WTC11 (cell line): ENCODE measurements around the gene LRP11. TPM values are rescaled to one million over a fixed set of nuclear protein-coding genes. Genes with fewer than 3 reads are reported as not detected.

Experiments
- ATAC-seq: fragments of 200-7000 bp; cut with Tn5 transposase; 2 replicates; pipeline ENCODE4 v1.10.0; 2021; ENCODE audit warnings: mild to moderate bottlenecking, moderate library complexity
- CTCF ChIA-PET: fragments of 300-600 bp; sonication (Branson Sonifier 250); formaldehyde crosslinking; loops from one replicate; lab custom pipeline; 2021; ENCODE audit warnings: antibody characterized with exemption; lab: Charles Lee
- POLR2A ChIA-PET: fragments of 350-600 bp; sonication (Branson Sonifier 250); formaldehyde crosslinking; loops from one replicate; lab custom pipeline; 2021; ENCODE audit warnings: antibody characterized with exemption; lab: Charles Lee
- DNase-seq: peaks from one replicate; pipeline ENCODE4 v3.0.0; 2021; ENCODE audit warnings: low spot score
- H3K27ac Mint-ChIP-seq: 2 replicates; pipeline ENCODE4 v1.8.0; 2021; ENCODE audit warnings: mixed read lengths
- H3K27me3 Mint-ChIP-seq: 2 replicates; pipeline ENCODE4 v1.8.0; 2021; ENCODE audit warnings: low read depth, mild to moderate bottlenecking, moderate library complexity, mixed read lengths
- H3K36me3 Mint-ChIP-seq: 2 replicates; pipeline ENCODE4 v1.8.0; 2021; ENCODE audit warnings: mixed read lengths
- H3K4me1 Mint-ChIP-seq: 2 replicates; pipeline ENCODE4 v1.8.0; 2022; ENCODE audit warnings: mixed read lengths
- H3K4me3 Mint-ChIP-seq: 2 replicates; pipeline ENCODE4 v1.8.0; 2021; ENCODE audit warnings: mild to moderate bottlenecking, moderate library complexity, mixed read lengths
- H3K9me3 Mint-ChIP-seq: 2 replicates; pipeline ENCODE4 v1.8.0; 2021; ENCODE audit warnings: mixed read lengths
- ELF4 ChIP-seq: sonication (generic); formaldehyde crosslinking; IDR thresholded peaks from 2 replicates; pipeline ENCODE4 v1.8.1; 2022; ENCODE audit warnings: low read depth, mild to moderate bottlenecking, moderate library complexity, missing genetic modification reagents
- ESRRA ChIP-seq: sonication (generic); formaldehyde crosslinking; IDR thresholded peaks from 2 replicates; pipeline ENCODE4 v1.8.1; 2022; ENCODE audit warnings: mild to moderate bottlenecking, missing genetic modification reagents, borderline replicate concordance
- FOXJ3 ChIP-seq: sonication (generic); formaldehyde crosslinking; IDR thresholded peaks from 2 replicates; pipeline ENCODE4 v1.9.0; 2021; ENCODE audit warnings: missing genetic modification reagents, mild to moderate bottlenecking, borderline replicate concordance
- IRF2 ChIP-seq: sonication (generic); formaldehyde crosslinking; IDR thresholded peaks from 2 replicates; pipeline ENCODE4 v1.8.0; 2022; ENCODE audit warnings: low read depth, missing genetic modification reagents, borderline replicate concordance
- OVOL2 ChIP-seq: fragments of 250-450 bp; sonication (Bioruptor Pico); IDR thresholded peaks from 2 replicates; pipeline ENCODE4 v1.9.0; 2021; ENCODE audit warnings: mild to moderate bottlenecking, borderline replicate concordance
- SMAD3 ChIP-seq: sonication (generic); formaldehyde crosslinking; IDR thresholded peaks from 2 replicates; pipeline ENCODE4 v1.8.0; 2022; ENCODE audit warnings: missing genetic modification reagents, mild to moderate bottlenecking, borderline replicate concordance
- SOX15 ChIP-seq: fragments of 250-450 bp; sonication (Bioruptor Pico); IDR thresholded peaks from 2 replicates; pipeline ENCODE4 v1.9.0; 2021; ENCODE audit warnings: mild to moderate bottlenecking
- TCF7 ChIP-seq: sonication (generic); formaldehyde crosslinking; IDR thresholded peaks from 2 replicates; pipeline ENCODE4 v1.8.0; 2022; ENCODE audit warnings: mild to moderate bottlenecking, low read depth, missing genetic modification reagents, moderate library complexity
- TEAD4 ChIP-seq: sonication (generic); formaldehyde crosslinking; IDR thresholded peaks from 2 replicates; pipeline ENCODE4 v1.8.0; 2022; ENCODE audit warnings: mild to moderate bottlenecking, missing genetic modification reagents
- ZBTB21 ChIP-seq: sonication (generic); formaldehyde crosslinking; IDR thresholded peaks from 2 replicates; pipeline ENCODE4 v1.8.1; 2023; ENCODE audit warnings: mild to moderate bottlenecking, missing genetic modification reagents, borderline replicate concordance
- ZNF317 ChIP-seq: sonication (generic); formaldehyde crosslinking; IDR thresholded peaks from 2 replicates; pipeline ENCODE4 v1.8.1; 2023; ENCODE audit warnings: low read depth, mild to moderate bottlenecking, moderate library complexity, missing genetic modification reagents, borderline replicate concordance
- ZNF396 ChIP-seq: fragments of 250-450 bp; sonication (Bioruptor Pico); IDR thresholded peaks from 2 replicates; pipeline ENCODE4 v1.8.0; 2021; ENCODE audit warnings: mild to moderate bottlenecking, moderate library complexity, borderline replicate concordance
- total RNA-seq: library from RNA; stranded (reverse); gene quantifications from 3 replicates; pipeline ENCODE4 v1.2.3, GENCODE V29; 2021
- TF ChIP-seq, protein P1 (sequence below): fragments of 250-450 bp; sonication (Bioruptor Pico); conservative IDR thresholded peaks from 2 replicates; pipeline ENCODE4 v1.9.0; 2021; ENCODE audit warnings: mild to moderate bottlenecking
- TF ChIP-seq, protein P2 (sequence below): sonication (generic); formaldehyde crosslinking; IDR thresholded peaks from 2 replicates; pipeline ENCODE4 v1.8.0; 2022; ENCODE audit warnings: missing genetic modification reagents
- TF ChIP-seq, protein P3 (sequence below): sonication (generic); formaldehyde crosslinking; IDR thresholded peaks from 2 replicates; pipeline ENCODE4 v1.8.1; 2023; ENCODE audit warnings: mild to moderate bottlenecking, missing genetic modification reagents, borderline replicate concordance
- TF ChIP-seq, protein P4 (sequence below): fragments of 250-450 bp; sonication (Bioruptor Pico); IDR thresholded peaks from 2 replicates; pipeline ENCODE4 v1.9.0; 2021; ENCODE audit warnings: mild to moderate bottlenecking
- TF ChIP-seq, protein P5 (sequence below): sonication (generic); formaldehyde crosslinking; IDR thresholded peaks from 2 replicates; pipeline ENCODE4 v1.8.1; 2022; ENCODE audit warnings: missing genetic modification reagents, borderline replicate concordance
- TF ChIP-seq, protein P6 (sequence below): sonication (generic); formaldehyde crosslinking; conservative IDR thresholded peaks from 2 replicates; pipeline ENCODE4 v1.8.1; 2022; ENCODE audit warnings: mild to moderate bottlenecking, missing genetic modification reagents
- TF ChIP-seq, protein P7 (sequence below): sonication (generic); formaldehyde crosslinking; IDR thresholded peaks from 2 replicates; pipeline ENCODE4 v1.8.1; 2023; ENCODE audit warnings: mild to moderate bottlenecking, missing genetic modification reagents, moderate library complexity

LRP11 gene
- total RNA-seq, 1 experiment from 2014 or later: 19.8 TPM

DNA sequence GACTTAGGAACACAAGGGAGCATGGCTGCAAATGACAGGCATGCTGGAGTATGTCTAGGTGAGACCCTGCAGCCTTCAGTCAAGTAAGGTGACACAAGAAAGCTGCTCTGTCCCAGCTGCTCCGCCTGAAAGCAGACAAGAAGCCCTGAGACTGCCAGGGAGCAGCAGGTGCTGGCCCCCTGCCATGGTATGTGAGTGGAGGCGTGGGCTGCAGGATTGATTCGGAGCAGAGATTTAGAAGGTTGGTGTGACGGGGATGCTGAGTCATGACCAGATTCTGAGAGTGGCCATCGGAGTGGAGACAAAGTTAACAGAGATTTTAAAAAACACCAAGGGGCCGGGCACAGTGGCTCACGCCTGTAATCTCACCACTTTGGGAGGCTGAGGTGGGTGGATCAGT lies 17.8 kb downstream of the LRP11 start:
- POLR2A ChIA-PET: no interaction called here
- no peak overlapping the region for H3K27ac Mint-ChIP-seq
- H3K4me3 Mint-ChIP-seq: no peak overlapping the region
- DNase-seq (no peak), ATAC-seq (no peak)
- CTCF ChIA-PET: interaction anchor here (0.7 kb wide), 1 partner anchor 10 kb away, joined by 3 read pairs; no protein-coding TSS in a partner anchor
- no peaks in the 10 kb centered on the region for H3K36me3 Mint-ChIP-seq
- no peaks in the 10 kb centered on the region for H3K4me1 Mint-ChIP-seq
- H3K9me3 Mint-ChIP-seq: no peaks in the 10 kb centered on the region
- TF ChIP-seq TEAD4 (CRISPR knock-in tag) (no peak), TCF7 (CRISPR knock-in tag) (no peak)
- no peaks in the 10 kb centered on the region for H3K27me3 Mint-ChIP-seq

DNA sequence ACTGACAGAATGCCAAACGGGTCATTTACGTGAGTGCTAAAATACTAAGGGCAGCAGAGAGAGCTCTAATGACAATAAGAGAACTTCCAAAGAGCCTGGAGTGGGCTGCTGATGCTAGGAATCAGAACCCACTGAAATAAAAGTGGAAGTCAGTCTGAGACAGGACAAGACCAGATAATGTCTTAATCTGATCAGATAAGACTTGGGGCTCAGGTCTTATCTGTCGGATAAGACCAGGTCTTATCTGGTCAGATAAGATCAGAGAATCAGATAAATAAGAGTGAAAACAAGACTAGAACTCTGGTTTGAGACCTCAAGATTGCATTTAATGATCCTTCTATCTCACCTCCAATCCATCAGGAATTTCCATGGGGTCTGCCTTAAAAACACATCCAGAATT lies 18.6 kb downstream of the LRP11 start:
- TF ChIP-seq, protein P1, sequence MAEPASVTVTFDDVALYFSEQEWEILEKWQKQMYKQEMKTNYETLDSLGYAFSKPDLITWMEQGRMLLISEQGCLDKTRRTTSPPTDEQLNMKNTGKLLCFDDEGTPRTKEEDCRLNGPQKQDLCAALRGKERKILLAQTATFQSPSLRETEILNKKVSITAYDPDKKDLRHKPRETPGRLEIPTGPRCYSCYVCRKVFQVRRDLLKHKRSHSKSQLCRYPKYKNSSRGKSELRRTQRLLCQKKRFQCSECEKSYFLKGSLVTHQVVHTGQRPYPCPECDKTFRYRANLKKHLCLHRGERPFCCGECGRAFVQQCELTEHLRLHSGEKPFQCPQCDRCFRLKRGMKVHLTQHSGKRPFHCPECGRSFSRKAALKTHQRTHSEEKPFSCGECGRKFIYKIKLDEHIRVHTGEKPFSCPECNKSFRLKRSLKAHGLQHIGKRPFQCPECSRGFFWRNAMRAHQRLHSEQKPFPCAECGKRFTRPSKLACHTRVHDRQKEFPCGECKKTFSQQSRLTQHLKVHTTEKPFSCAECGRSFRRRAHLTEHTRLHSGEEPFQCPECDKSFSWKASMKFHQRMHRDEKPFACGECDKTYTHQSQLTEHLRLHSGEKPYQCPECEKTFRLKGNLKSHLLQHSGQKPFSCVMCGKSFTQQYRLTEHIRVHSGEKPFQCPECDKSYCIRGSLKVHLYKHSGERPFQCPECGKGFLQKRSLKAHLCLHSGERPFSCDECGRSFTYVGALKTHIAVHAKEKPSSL: no peak
- TF ChIP-seq SMAD3 (CRISPR knock-in tag) (no peak), ZBTB21 (CRISPR knock-in tag) (no peak), ELF4 (CRISPR knock-in tag) (no peak), SOX15 (CRISPR knock-in tag) (no peak), ZNF396 (CRISPR knock-in tag) (no peak), OVOL2 (no peak), FOXJ3 (CRISPR knock-in tag) (no peak), IRF2 (CRISPR knock-in tag) (no peak), ESRRA (no peak), ZNF317 (CRISPR knock-in tag) (no peak)
- TF ChIP-seq, protein P2, sequence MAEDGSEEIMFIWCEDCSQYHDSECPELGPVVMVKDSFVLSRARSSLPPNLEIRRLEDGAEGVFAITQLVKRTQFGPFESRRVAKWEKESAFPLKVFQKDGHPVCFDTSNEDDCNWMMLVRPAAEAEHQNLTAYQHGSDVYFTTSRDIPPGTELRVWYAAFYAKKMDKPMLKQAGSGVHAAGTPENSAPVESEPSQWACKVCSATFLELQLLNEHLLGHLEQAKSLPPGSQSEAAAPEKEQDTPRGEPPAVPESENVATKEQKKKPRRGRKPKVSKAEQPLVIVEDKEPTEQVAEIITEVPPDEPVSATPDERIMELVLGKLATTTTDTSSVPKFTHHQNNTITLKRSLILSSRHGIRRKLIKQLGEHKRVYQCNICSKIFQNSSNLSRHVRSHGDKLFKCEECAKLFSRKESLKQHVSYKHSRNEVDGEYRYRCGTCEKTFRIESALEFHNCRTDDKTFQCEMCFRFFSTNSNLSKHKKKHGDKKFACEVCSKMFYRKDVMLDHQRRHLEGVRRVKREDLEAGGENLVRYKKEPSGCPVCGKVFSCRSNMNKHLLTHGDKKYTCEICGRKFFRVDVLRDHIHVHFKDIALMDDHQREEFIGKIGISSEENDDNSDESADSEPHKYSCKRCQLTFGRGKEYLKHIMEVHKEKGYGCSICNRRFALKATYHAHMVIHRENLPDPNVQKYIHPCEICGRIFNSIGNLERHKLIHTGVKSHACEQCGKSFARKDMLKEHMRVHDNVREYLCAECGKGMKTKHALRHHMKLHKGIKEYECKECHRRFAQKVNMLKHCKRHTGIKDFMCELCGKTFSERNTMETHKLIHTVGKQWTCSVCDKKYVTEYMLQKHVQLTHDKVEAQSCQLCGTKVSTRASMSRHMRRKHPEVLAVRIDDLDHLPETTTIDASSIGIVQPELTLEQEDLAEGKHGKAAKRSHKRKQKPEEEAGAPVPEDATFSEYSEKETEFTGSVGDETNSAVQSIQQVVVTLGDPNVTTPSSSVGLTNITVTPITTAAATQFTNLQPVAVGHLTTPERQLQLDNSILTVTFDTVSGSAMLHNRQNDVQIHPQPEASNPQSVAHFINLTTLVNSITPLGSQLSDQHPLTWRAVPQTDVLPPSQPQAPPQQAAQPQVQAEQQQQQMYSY: no peak
- TF ChIP-seq, protein P3, sequence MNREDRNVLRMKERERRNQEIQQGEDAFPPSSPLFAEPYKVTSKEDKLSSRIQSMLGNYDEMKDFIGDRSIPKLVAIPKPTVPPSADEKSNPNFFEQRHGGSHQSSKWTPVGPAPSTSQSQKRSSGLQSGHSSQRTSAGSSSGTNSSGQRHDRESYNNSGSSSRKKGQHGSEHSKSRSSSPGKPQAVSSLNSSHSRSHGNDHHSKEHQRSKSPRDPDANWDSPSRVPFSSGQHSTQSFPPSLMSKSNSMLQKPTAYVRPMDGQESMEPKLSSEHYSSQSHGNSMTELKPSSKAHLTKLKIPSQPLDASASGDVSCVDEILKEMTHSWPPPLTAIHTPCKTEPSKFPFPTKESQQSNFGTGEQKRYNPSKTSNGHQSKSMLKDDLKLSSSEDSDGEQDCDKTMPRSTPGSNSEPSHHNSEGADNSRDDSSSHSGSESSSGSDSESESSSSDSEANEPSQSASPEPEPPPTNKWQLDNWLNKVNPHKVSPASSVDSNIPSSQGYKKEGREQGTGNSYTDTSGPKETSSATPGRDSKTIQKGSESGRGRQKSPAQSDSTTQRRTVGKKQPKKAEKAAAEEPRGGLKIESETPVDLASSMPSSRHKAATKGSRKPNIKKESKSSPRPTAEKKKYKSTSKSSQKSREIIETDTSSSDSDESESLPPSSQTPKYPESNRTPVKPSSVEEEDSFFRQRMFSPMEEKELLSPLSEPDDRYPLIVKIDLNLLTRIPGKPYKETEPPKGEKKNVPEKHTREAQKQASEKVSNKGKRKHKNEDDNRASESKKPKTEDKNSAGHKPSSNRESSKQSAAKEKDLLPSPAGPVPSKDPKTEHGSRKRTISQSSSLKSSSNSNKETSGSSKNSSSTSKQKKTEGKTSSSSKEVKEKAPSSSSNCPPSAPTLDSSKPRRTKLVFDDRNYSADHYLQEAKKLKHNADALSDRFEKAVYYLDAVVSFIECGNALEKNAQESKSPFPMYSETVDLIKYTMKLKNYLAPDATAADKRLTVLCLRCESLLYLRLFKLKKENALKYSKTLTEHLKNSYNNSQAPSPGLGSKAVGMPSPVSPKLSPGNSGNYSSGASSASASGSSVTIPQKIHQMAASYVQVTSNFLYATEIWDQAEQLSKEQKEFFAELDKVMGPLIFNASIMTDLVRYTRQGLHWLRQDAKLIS (CRISPR knock-in tag): no peak
- TF ChIP-seq, protein P4, sequence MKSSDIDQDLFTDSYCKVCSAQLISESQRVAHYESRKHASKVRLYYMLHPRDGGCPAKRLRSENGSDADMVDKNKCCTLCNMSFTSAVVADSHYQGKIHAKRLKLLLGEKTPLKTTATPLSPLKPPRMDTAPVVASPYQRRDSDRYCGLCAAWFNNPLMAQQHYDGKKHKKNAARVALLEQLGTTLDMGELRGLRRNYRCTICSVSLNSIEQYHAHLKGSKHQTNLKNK (CRISPR knock-in tag): no peak
- TF ChIP-seq, protein P5, sequence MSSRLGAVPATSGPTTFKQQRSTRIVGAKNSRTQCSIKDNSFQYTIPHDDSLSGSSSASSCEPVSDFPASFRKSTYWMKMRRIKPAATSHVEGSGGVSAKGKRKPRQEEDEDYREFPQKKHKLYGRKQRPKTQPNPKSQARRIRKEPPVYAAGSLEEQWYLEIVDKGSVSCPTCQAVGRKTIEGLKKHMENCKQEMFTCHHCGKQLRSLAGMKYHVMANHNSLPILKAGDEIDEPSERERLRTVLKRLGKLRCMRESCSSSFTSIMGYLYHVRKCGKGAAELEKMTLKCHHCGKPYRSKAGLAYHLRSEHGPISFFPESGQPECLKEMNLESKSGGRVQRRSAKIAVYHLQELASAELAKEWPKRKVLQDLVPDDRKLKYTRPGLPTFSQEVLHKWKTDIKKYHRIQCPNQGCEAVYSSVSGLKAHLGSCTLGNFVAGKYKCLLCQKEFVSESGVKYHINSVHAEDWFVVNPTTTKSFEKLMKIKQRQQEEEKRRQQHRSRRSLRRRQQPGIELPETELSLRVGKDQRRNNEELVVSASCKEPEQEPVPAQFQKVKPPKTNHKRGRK (CRISPR knock-in tag): no peak
- TF ChIP-seq, protein P6, sequence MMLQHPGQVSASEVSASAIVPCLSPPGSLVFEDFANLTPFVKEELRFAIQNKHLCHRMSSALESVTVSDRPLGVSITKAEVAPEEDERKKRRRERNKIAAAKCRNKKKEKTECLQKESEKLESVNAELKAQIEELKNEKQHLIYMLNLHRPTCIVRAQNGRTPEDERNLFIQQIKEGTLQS: no peak
- TF ChIP-seq, protein P7, sequence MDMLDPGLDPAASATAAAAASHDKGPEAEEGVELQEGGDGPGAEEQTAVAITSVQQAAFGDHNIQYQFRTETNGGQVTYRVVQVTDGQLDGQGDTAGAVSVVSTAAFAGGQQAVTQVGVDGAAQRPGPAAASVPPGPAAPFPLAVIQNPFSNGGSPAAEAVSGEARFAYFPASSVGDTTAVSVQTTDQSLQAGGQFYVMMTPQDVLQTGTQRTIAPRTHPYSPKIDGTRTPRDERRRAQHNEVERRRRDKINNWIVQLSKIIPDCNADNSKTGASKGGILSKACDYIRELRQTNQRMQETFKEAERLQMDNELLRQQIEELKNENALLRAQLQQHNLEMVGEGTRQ (CRISPR knock-in tag): no peak
- POLR2A ChIA-PET: interaction anchor here (0.6 kb wide), 1 partner anchor 1447 kb away, joined by 6 read pairs; no protein-coding TSS in a partner anchor
- H3K27ac Mint-ChIP-seq: no peak overlapping the region
- H3K4me1 Mint-ChIP-seq: no peaks in the 10 kb centered on the region
- no peak for DNase-seq
- no peak for ATAC-seq
- CTCF ChIA-PET: interaction anchor here (0.7 kb wide), 1 partner anchor 9 kb away, joined by 3 read pairs; no protein-coding TSS in a partner anchor
- no peaks in the 10 kb centered on the region for H3K36me3 Mint-ChIP-seq
- H3K27me3 Mint-ChIP-seq: no peaks in the 10 kb centered on the region
- no peak overlapping the region for H3K4me3 Mint-ChIP-seq
- H3K9me3 Mint-ChIP-seq: no peaks in the 10 kb centered on the region
